ENCODE data around the gene SENP6. TPM values are rescaled to one million over a fixed set of nuclear protein-coding genes. Genes with fewer than 3 reads are reported as not detected.
A peak's percentile ranks its signal among the peaks of the same experiment; 100 is the strongest.

Gene SENP6
- total and polyA plus RNA-seq, 9 of the 15 experiments (the other 6 are each of a cell fraction or from before 2014, with no cell fraction given): 11.1 to 79.4 (median 46.8) TPM

DNA sequence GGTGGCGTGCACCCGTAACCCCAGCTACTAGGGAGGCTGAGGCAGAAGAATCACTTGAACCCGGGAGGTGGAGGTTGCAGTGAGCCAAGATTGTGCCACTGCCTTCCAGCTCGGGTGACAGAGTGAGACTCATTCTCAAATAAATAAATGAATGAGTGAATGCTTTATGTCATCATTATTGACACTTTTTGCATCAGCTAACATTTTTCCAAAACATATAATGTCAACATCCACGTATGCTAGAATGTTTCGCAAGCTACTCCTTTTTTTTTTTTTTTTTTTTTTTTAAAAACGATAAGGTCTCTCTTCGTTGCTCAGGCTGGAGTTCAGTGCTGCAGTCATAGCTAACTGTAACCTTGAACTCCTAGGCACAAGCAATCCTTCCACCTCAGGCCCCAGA lies 72.2 kb downstream of the SENP6 start:
- Histone ChIP-seq H3K4me3 (no peak overlapping the region), H3K9me1 (ENCODE audit: control insufficient read depth, insufficient read depth, low read length) (no peaks in the 10 kb centered on the region), H3K79me2 (ENCODE audit: control insufficient read depth, insufficient read depth, low read length) (no peaks in the 10 kb centered on the region), H3K4me2 (ENCODE audit: insufficient read depth, low read length) (no peak overlapping the region), H4K20me1 (replicated peaks; ENCODE audit: control insufficient read depth, insufficient read depth, low read length) (no peaks in the 10 kb centered on the region), H3K36me3 (ENCODE audit: control insufficient read depth, insufficient read depth, low read length) (peaks cover 75% of the 10 kb centered on the region), H3K9me3 (replicated peaks; ENCODE audit: control insufficient read depth, insufficient read depth, low read depth, low read length) (no peaks in the 10 kb centered on the region), H3K4me1 (replicated peaks in 1 of 2; ENCODE audit: control insufficient read depth in 2 of 2, insufficient read depth in 2 of 2, low read length in 2 of 2) (no peaks in the 10 kb centered on the region), H3K27me3 (ENCODE audit: control insufficient read depth in 2 of 2, insufficient read depth in 2 of 2, low read length in 2 of 2) (no peaks in the 10 kb centered on the region), H3K27ac (ENCODE audit: extremely low read depth, low read depth, low read length) (no peak overlapping the region), H3K9ac (ENCODE audit: insufficient read depth in 1 of 2, low read depth in 2 of 2, low read length in 2 of 2) (no peak overlapping the region), H2AFZ (ENCODE audit: low read depth, low read length) (no peak overlapping the region)
- DNase-seq (ENCODE audit: extremely low read depth in 1 of 4, low spot score in 3 of 4) (no peak), FAIRE-seq (no peak), ATAC-seq (no peak)
- in situ Hi-C loops (cut with MboI): no loop called here
- TF ChIP-seq ZNF224 (CRISPR knock-in tag; IDR thresholded peaks at IDR 0.05) (no peak), ZNF384 (IDR thresholded peaks at IDR 0.05; ENCODE audit: low read depth, low read length) (0 out of 2 replicates have a peak, but pooled peaks have one; percentile 13), JUNB (CRISPR knock-in tag; conservative IDR thresholded peaks at IDR 0.05) (no peak), CEBPG (CRISPR knock-in tag; IDR thresholded peaks at IDR 0.05) (peak; percentile 54), CEBPG (tag; conservative IDR thresholded peaks at IDR 0.05 in 1 of 2, IDR thresholded peaks at IDR 0.05 in 1 of 2) (peak in 1 of 2 experiments; percentile 78; a peak in 2 of 4 replicates)
- ChIA-PET CTCF (ENCODE audit: low intra/inter-chr PET ratio) (no interaction called here), POLR2A (no interaction called here)
- intact Hi-C loops (cut with micrococcal nuclease): no loop called here
- no TSS peak for BruUV-seq (replicated peaks)
- 98% methylated on average over 4 of the region's 8 CpGs for WGBS (ENCODE audit: insufficient coverage, low coverage, missing lambda C conversion rate)

DNA sequence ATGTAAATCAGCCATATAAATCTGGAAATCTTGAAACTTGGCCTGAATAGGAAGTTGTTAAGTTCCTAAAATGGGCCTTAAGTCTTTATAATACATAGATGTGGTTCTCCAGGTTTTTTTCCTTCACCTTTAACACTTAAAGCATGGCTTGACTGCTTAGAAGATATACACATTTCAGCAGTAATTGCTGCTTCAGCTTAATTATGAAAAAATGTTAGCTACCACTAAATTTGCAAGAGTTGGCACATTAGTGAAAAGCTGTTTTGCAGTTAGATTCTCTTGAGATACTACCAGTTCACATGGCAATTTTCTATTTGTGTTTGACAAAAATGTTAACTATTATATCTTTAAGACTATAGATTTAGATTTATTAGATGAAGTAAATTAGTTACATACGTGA lies 74.7 kb downstream of the SENP6 start:
- Histone ChIP-seq H3K4me2 (ENCODE audit: insufficient read depth, low read length) (no peak overlapping the region), H3K9ac (ENCODE audit: insufficient read depth in 1 of 2, low read depth in 2 of 2, low read length in 2 of 2) (no peak overlapping the region), H3K9me1 (ENCODE audit: control insufficient read depth, insufficient read depth, low read length) (no peaks in the 10 kb centered on the region), H3K36me3 (ENCODE audit: control insufficient read depth, insufficient read depth, low read length) (peaks cover 85% of the 10 kb centered on the region), H3K4me3 (no peak overlapping the region), H4K20me1 (replicated peaks; ENCODE audit: control insufficient read depth, insufficient read depth, low read length) (no peaks in the 10 kb centered on the region), H2AFZ (ENCODE audit: low read depth, low read length) (no peak overlapping the region), H3K4me1 (replicated peaks in 1 of 2; ENCODE audit: control insufficient read depth in 2 of 2, insufficient read depth in 2 of 2, low read length in 2 of 2) (no peaks in the 10 kb centered on the region), H3K27me3 (ENCODE audit: control insufficient read depth in 2 of 2, insufficient read depth in 2 of 2, low read length in 2 of 2) (no peaks in the 10 kb centered on the region), H3K9me3 (replicated peaks; ENCODE audit: control insufficient read depth, insufficient read depth, low read depth, low read length) (no peaks in the 10 kb centered on the region), H3K79me2 (ENCODE audit: control insufficient read depth, insufficient read depth, low read length) (no peaks in the 10 kb centered on the region), H3K27ac (ENCODE audit: extremely low read depth, low read depth, low read length) (no peak overlapping the region)
- in situ Hi-C loops (cut with MboI): no loop called here
- WGBS (ENCODE audit: insufficient coverage, low coverage, missing lambda C conversion rate): 100% methylated on average over 1 of the region's 1 CpG
- 0 out of 2 replicates have a peak, but pooled peaks have one; percentile 12 for TF ChIP-seq MAFG (tag; conservative IDR thresholded peaks at IDR 0.05)
- TF ChIP-seq FOXA1 (IDR thresholded peaks at IDR 0.05; ENCODE audit: borderline replicate concordance): no peak
- no peak for TF ChIP-seq ZNF695 (CRISPR knock-in tag; IDR thresholded peaks at IDR 0.05)
- peak; percentile 54 for TF ChIP-seq ZNF316 (IDR thresholded peaks at IDR 0.05)
- peak; percentile 34; the same call in 1 of the 2 replicates for TF ChIP-seq C11orf30 (IDR thresholded peaks at IDR 0.05; ENCODE audit: low read depth)
- POLR2A ChIA-PET: no interaction called here
- ATAC-seq: no peak
- BruUV-seq (replicated peaks): no TSS peak
- FAIRE-seq: no peak
- intact Hi-C loops (cut with micrococcal nuclease): no loop called here
- no peak for DNase-seq (ENCODE audit: extremely low read depth in 1 of 4, low spot score in 3 of 4)
- CTCF ChIA-PET (ENCODE audit: low intra/inter-chr PET ratio): no interaction called here

All from K562 (cell line).